ENCODE data around the gene LCLAT1.

Gene LCLAT1

DNA sequence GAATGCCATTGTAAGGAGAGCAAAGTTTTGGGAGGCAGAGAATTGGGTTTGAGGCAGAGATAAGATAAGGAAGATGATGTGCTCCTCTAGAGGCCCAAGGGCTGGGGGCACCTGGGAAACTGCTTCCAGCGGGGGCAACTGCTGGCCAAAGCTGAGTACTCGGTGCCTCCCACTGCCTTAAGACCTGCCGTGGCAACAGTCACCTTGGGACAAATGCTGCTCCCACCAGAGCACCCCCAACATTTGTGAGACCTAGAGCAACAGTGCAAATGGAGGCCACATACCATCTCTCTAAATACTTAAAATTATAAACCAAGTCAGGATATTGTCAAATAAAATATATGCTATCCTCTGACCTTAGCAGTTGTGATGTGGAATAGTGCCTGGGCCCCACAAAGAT lies 233.1 kb downstream of the LCLAT1 start:
- no peak for DNase-seq

DNA sequence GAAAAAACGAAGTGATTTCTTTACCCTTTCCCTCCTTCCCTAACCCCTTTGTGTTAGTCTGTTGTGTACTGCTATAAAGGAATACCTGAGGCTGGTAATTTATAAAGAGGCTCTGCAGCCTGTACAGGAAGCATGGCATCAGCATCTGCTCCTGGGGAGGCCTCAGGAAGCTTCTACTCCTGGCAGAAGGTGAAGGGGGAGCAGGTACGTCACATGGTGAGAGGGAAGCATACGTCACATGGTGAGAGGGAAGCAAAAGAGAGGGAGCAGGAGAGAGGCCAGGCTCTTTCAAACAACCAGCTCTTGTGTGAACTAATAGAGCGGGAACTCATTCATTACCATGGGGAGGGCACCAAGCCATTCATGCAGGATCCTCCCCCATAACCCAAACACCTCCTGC lies 234.0 kb downstream of the LCLAT1 start:
- no peak for DNase-seq

DNA sequence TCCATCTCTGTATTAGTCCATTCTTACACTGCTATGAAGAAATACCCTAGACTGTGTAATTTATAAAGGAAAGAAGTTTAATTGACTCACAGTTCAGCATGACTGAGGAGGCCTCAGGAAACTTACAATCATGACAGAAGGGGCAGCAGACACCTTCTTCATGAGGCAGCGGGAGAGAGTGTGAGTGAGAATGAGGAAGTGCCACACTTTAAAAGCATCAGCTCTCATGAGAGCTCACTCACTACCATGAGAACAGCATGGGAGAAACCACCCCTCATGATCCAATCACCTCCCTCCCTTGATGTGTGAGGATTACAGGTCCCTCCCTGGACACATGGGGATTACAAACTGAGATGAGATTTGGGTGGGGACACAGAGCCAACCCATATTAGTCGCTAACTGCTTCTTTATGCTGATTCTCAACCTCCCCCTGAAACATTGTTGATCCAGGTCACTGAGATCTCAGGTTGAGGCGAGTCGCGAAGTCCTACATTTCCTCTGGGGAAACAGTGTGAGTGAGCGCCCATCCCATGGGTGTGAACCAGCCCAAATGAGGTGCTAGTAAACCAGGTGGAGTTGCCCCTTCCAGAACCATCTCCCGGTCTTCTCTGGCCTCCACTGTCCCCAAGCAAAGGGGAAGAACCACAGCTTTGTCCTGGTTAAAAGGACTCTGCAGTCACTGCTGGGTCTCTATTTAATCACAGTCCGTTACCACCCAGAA lies 236.3 kb downstream of the LCLAT1 start:
- DNase-seq: no peak

DNA sequence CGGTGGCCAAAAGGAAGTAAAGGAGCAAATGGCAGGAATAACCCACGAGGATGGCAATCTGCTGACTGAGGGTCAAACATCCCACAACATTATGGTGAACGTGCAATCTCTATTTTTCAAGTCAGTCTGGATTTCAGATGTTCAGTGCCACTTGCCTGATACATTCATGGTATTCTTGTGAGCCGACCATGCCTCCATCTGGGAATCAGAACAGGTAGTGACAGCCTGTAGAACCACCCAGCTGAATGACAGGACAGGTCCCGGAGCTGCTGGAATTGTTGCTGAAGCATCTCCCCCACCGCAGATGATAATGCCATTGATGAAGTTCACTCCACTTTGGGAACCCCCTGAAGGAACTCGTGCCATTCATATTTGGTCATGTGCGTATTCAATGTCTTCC lies 237.0 kb downstream of the LCLAT1 start:
- DNase-seq: no peak

DNA sequence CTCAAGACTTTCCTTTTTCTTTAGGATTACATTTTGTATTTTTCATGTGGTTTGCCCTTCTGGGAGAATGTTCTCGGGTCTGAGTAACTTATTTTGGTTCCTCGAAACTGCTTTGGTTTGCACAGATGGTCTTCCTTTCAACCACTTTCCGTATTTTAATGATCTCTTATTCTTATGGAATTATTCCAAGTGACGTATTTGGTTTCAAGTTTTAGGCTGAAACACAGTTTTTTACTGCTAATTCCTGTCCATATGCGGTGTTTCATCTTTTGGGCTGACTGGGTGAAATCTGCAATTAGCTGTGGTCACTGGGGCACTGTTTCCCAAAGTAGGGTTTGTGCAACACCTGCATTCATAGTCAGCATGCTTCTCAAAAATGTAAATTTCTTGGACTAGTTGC lies 237.5 kb downstream of the LCLAT1 start:
- DNase-seq: no peak

DNA sequence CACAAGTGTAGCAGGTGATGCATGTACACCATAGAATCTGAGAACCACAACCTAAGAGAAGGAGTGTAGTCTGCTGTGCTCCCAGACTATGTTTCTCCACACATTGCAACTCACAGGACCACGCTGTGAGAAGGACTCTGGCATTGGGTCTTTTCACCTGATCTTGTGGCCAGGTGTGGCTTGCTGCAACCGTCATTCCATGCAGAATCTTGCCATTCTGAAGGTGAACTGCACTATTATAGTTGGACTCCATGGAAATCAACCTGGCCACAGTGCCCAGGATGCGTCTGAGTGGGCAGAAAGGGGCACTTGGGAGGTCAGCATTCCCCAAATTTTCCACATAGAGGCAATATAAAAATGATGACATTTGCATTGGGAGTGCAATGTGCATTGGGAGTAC lies 237.9 kb downstream of the LCLAT1 start:
- no peak for DNase-seq

DNA sequence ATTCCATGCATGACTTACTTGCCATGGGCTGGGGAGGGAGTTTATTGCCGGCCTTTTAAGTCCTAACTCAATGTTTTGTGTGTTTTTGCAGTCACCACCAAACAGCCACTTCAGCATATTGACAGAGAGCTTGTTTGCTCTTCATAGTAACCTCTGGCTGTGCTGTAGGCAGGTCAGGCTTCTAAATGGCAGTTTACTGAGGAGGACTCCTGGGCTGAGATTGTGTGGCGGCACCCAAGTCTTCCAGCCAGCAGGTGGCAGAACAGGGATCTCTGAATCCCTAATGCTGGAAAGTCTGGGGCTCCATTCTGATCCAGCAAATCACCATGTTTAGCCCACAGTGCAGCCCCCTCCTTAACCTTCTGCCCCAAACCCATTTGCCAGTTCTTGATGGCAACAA lies 239.0 kb downstream of the LCLAT1 start:
- DNase-seq: no peak

DNA sequence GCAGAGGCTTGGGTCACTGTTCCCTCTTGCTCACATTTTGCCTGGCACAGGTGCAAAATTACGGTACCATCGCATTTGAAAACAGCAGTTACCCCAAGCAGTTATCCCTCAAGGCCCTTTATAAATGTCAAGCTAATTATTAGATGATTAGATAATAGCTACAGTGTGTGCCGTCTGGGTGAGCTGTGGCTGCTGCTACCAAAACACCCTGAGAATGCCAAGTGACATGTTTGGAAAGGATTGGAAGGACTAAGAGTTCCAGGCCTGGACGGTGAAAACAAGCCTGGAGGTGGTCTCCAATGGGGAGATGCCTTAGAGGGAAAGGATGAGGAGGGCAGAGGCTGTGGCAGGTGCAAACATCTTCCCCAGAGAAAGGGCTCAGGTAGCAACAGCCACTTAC lies 239.6 kb downstream of the LCLAT1 start:
- DNase-seq: no peak

DNA sequence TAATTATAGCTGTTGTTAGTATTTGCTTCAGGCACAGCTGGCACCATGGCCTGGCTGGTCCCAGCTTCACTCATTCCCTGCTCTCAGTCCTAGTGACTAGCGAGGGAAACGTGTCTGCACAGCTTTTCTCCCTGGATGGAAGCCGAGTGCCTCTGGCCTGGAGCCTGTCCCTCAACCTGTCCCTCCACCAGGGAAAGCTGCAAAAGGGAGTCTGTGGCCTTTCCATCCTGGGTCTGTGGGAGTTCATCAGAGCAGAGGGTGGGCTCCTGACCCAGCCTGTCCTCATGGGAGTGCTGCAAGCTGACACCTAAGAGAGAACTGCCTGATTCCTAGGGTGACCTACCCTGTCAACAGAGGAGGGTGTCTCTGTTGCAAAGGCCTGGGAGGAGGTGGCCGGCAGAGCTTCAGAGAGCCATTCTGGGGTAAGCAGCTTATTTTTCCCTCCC lies 241.9 kb downstream of the LCLAT1 start:
- no peak for DNase-seq

DNA sequence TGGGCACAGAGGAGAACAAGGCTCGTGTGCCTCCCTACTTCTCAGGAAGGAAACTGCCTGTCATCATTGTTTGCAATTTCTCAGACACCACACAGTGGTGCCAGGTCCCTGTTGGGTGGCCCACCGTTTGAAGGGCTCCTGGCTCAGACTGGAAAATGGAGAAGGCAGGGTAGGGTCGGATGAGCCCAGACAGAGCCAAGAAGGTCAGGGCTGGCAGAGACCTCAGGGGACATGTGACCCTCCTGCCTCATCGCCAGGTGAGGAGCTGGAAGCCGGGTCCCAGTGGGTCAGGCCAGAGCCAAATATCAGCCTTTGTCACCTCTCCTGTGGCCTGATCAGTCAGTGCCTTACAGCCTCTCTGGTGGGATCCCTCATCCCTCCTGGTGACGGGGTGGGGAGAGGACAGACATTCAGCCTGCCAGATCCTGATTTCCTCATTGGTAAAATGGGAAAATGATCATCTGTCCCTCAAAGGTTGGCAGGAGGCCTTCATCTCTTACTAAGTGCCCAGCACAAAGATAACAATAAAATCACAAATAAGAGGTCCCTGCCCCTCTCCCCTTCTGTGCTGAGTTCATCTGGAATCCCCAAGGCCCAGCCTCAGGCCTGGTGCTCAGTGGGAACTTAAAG lies 242.6 kb downstream of the LCLAT1 start:
- no peak for DNase-seq

DNA sequence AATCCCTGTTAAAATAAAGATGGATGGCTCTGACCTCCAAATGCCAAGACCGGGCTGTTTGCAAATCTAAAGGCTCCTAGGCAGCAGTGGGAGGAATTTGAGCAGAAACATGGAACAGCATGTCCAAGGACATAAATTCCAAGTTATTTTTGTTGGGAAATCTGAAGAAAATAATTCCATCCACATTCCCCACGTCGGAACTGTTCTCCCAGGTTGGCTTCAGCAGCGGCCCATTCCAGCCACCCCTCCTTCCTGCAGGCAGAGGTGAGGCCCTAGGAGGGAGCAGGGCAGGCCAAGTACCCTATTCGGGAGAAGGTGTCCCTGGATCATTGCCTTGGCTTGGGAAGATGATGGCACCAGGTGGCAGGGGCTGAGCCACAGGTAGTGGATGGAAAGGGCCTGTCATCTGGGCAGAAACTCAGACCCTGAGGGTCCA lies 243.1 kb downstream of the LCLAT1 start:
- DNase-seq: no peak

DNA sequence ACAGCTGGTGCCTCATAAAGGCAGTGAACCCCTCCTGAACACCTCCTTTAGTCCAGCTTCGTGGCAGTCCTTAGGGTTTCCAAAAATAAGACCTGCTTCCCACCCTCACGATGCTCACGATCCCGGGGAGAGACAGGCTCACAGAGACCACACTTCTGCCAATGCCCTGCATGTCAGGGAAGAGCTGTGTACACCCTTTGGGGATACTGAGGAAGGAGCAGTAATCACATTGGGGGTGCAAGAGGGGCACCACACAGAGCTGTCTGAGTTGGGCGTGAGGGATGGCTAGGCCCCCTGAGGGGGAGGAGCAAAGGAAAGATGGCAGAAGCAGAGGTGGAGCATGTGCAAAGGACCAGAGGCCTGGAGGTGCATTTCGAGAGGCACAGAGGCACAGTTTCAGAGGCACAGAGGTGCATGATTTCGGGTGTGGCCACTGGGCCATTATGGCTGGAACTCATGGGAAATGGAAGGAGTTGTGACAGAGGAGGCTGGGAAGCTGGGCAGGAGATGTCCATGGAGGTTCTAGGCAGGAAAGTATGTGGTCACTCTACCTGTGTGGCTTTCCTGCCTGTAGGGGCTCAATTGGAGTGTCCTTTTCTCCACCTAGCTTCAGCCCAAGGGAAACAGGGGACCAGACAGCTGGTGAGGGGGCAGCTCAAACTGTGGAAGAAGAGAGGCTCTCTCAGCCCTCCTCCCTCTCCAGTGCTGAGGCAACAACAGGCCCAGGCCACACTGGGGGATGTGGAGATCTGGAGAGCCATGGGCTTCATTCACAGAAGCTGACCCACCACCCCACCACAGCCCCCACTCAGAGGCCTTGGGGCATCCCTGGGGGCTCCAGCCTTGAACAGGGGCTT lies 244.3 kb downstream of the LCLAT1 start:
- DNase-seq: no peak

DNA sequence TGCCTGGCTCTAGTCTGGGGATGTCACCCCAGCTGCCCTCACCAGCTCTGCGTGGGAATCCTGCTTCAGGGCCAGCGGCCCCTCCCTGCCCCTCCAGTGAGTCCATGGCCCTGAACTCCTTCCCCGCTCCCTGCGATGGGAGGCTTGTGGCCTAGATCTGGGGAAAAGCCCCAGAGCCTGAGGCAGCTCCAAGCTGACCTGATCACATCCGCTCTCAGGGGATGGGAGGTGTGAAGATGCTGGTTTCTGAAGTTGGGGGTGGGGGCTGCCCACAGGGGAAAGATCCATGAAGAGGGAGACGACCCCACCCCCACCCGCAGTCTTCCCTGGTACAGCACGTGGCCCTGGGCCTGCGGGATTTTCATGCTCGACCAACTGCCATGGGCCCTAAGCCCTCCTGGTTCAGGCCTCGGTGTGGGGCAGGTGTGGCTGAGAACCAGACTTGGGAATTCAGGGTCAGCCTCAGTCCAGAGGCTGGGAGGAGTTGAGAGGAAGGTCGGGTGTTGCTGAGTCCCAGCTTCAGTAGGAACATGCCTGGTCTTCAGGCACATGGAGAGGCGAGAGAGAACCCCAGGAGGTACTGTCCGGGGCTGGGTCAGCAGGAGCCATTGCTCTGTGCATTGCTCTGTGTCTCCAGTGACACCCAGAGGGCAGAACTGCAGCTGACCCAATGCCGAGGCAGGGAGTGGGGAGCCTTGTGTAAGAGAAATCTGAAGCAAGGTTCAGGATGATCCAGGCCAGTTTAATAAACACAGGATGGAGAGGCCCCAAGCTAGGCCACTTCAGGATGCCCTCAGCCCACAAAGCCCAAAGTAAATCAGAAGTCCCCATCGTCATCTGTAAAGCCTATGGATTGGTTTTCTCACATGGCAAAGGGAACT lies 245.1 kb downstream of the LCLAT1 start:
- DNase-seq: no peak

DNA sequence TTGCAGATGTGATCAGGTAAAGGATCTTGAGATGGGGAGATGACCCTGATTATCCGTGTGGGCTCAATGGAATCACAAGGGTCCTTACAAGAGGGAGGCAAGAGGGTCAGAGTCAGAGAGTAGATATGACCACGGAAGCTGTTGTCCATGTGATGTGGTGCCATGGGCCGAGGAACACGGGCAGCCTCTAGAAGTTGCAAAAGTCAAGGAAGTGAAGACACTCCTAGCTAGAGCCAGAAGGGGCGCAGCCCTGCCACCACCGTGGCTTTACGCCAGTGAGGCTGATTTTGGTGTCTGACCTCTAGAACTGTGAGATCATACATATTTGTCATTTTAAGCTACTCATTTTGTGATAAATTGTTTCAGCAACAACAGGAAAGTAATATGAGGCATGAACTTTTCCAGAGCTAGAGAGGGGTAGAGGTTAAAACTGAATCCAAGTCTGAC lies 245.8 kb downstream of the LCLAT1 start:
- no peak for DNase-seq
